Nephron (organoid): ENCODE results near the gene ELOVL5.
"Not testable (repeated sequence)": the region's sequence is repeated elsewhere in the genome, so short reads cannot be mapped to it uniquely, and the experiment has no call there.

Experiments used
- H3K27ac Mint-ChIP-seq, 3 experiments: 2 replicates each; pipeline ENCODE4 v1.8.0; 2020; ENCODE audit warnings: mixed read lengths in 3 of 3, mild to moderate bottlenecking in 2 of 3, moderate library complexity in 1 of 3
- H3K27me3 Mint-ChIP-seq: 2 replicates; pipeline ENCODE4 v1.8.0; 2021; ENCODE audit warnings: low read depth, mild to moderate bottlenecking, moderate library complexity, mixed read lengths
- H3K36me3 Mint-ChIP-seq: 2 replicates; pipeline ENCODE4 v1.8.0; 2020; ENCODE audit warnings: low read depth, mixed read lengths
- H3K4me1 Mint-ChIP-seq: 2 replicates; pipeline ENCODE4 v1.8.0; 2020; ENCODE audit warnings: mixed read lengths
- H3K4me3 Mint-ChIP-seq, 3 experiments: 2 replicates each; pipeline ENCODE4 v1.8.0; 2020; ENCODE audit warnings: mild to moderate bottlenecking in 3 of 3, mixed read lengths in 3 of 3, moderate library complexity in 2 of 3
- H3K9me3 Mint-ChIP-seq: 2 replicates; pipeline ENCODE4 v1.8.0; 2020; ENCODE audit warnings: mixed read lengths
- CTCF ChIP-seq, 3 experiments: fragments of 200-600 bp; sonication (generic); IDR thresholded peaks; one replicate each; pipeline ENCODE4 v1.5.0; 2021; ENCODE audit warnings: antibody characterized with exemption in 3 of 3; ENCODE audit not compliant: unreplicated experiment in 3 of 3

ELOVL5 gene

GRCh38 chr6:53348371-53349208 is at the start of gene ELOVL5:
ELOVL5 (minus strand) TSS chr6:53348950; CDS start chr6:53295699, 53,251 bp downstream.
- peaks cover 30% of the 10 kb centered on the region for H3K4me1 Mint-ChIP-seq
- H3K27ac Mint-ChIP-seq, result peak within 1 kb of the TSS; percentile 98 to 99 (median 98)
- no peaks in the 10 kb centered on the region for H3K9me3 Mint-ChIP-seq
- no peak for TF ChIP-seq CTCF (IDR thresholded peaks at IDR 0.05; ENCODE audit: unreplicated experiment in 3 of 3)
- H3K4me3 Mint-ChIP-seq, result peak within 1 kb of the TSS; percentile 96 to 98 (median 97)
- H3K36me3 Mint-ChIP-seq, result peaks cover 5% of the 10 kb centered on the region
- peaks cover 4% of the 10 kb centered on the region for H3K27me3 Mint-ChIP-seq

DNA sequence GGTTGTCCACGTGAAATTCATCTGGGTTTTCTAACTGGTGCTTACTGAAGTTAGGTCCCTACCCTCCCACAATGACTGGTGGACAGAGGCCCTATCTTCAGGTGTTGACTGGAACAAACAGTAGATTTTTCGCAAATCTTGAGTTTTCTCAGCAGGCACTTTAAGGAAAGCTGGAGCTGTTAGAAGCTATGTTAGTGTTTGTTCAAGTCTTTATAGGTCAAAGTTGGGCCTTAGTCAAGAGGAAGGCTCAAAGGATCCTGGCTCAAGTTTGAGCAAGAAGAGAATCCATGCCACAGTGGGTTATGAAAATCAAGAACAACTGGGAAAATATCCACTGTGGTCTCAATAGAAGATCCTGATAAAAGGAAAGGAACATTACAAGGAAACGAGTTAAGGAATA is 48.5 kb upstream of the ELOVL5 start:
- H3K4me3 Mint-ChIP-seq, result no peak overlapping the region
- H3K4me1 Mint-ChIP-seq, result no peaks in the 10 kb centered on the region

DNA sequence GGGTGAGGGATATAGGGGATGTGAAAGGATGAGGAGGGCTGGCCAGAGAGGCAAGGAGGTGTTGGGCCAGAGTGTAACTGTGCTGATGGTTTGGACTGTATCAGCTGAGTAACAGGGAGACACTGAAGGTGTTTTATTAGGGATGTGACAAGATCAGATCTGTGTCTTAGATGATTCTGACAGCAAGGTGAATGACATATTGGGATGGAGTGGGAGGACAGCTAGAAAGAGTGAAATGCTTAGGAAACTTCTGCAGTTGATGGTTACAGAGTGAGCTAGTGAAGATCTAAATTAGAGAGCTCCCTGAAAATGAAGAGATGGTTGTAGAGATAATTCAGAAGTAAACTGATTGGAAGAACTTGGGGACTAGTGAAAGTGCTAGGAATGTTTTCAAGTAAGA is 47.2 kb upstream of the ELOVL5 start:
- no peak overlapping the region for H3K27ac Mint-ChIP-seq
- no peak for TF ChIP-seq CTCF (IDR thresholded peaks at IDR 0.05; ENCODE audit: unreplicated experiment in 3 of 3)
- no peaks in the 10 kb centered on the region for H3K36me3 Mint-ChIP-seq
- H3K27me3 Mint-ChIP-seq, result no peaks in the 10 kb centered on the region
- no peaks in the 10 kb centered on the region for H3K9me3 Mint-ChIP-seq
- no peaks in the 10 kb centered on the region for H3K4me1 Mint-ChIP-seq
- no peak overlapping the region for H3K4me3 Mint-ChIP-seq

More for the DNA sequence above, 48.5 kb upstream of the ELOVL5 start:
- TF ChIP-seq CTCF (IDR thresholded peaks at IDR 0.05; ENCODE audit: unreplicated experiment in 3 of 3), result no peak
- H3K27ac Mint-ChIP-seq, result no peak overlapping the region
- no peaks in the 10 kb centered on the region for H3K9me3 Mint-ChIP-seq
- H3K27me3 Mint-ChIP-seq, result no peaks in the 10 kb centered on the region
- no peaks in the 10 kb centered on the region for H3K36me3 Mint-ChIP-seq

- Mint-ChIP-seq H3K4me3 (no peak overlapping the region), H3K4me1 (no peaks in the 10 kb centered on the region), H3K36me3 (no peaks in the 10 kb centered on the region), H3K27ac (no peak overlapping the region), H3K9me3 (no peaks in the 10 kb centered on the region), H3K27me3 (no peaks in the 10 kb centered on the region)
- no peak for TF ChIP-seq CTCF (IDR thresholded peaks at IDR 0.05; ENCODE audit: unreplicated experiment in 3 of 3)
Measured at GRCh38 chr6:53394704-53395103, 46.0 kb upstream of the ELOVL5 start.

GRCh38 chr6:53391170-53391569 is 42.4 kb upstream of the ELOVL5 start:
- Mint-ChIP-seq H3K36me3 (no peaks in the 10 kb centered on the region), H3K27ac (no peak overlapping the region), H3K4me3 (no peak overlapping the region), H3K9me3 (peaks cover 12% of the 10 kb centered on the region), H3K4me1 (no peaks in the 10 kb centered on the region), H3K27me3 (peaks cover 3% of the 10 kb centered on the region)
- no peak for TF ChIP-seq CTCF (IDR thresholded peaks at IDR 0.05; ENCODE audit: unreplicated experiment in 3 of 3)

GRCh38 chr6:53390010-53390409 is 41.3 kb upstream of the ELOVL5 start:
- peaks cover 16% of the 10 kb centered on the region for H3K9me3 Mint-ChIP-seq
- no peak overlapping the region for H3K4me3 Mint-ChIP-seq
- H3K27ac Mint-ChIP-seq, result peak overlapping the region in 1 of 3 experiments; percentile 49
- peaks cover 3% of the 10 kb centered on the region for H3K27me3 Mint-ChIP-seq
- H3K36me3 Mint-ChIP-seq, result no peaks in the 10 kb centered on the region
- no peaks in the 10 kb centered on the region for H3K4me1 Mint-ChIP-seq
- TF ChIP-seq CTCF (IDR thresholded peaks at IDR 0.05; ENCODE audit: unreplicated experiment in 3 of 3), result no peak

- not testable (repeated sequence) for H3K4me1 Mint-ChIP-seq, H3K36me3 Mint-ChIP-seq, H3K27ac Mint-ChIP-seq, H3K4me3 Mint-ChIP-seq, H3K27me3 Mint-ChIP-seq
- peaks cover 21% of the 10 kb centered on the region for H3K9me3 Mint-ChIP-seq
Measured at GRCh38 chr6:53388615-53389014, 39.9 kb upstream of the ELOVL5 start.
